GM06990 (cell line): Measurements from ENCODE around the gene TMEM202.
"Not testable (repeated sequence)": the region's sequence is repeated elsewhere in the genome, so short reads cannot be mapped to it uniquely, and the experiment has no call there.

Experiments used
- DNase-seq: peaks from one replicate; pipeline ENCODE4 v3.0.0-alpha.2; 2011; ENCODE audit not compliant: insufficient read length; ENCODE audit errors: extremely low read depth
- H3K27me3 ChIP-seq: replicated peaks from 2 replicates; pipeline ENCODE4 v1.6.0; 2011; ENCODE audit warnings: low read length; ENCODE audit not compliant: control insufficient read depth, insufficient read depth
- H3K36me3 ChIP-seq: 2 replicates; pipeline ENCODE4 v1.5.1; 2011; ENCODE audit warnings: low read length; ENCODE audit not compliant: control insufficient read depth, insufficient read depth
- H3K4me3 ChIP-seq: replicated peaks from 2 replicates; pipeline ENCODE4 v1.5.1; 2011; ENCODE audit warnings: low read depth, mild to moderate bottlenecking, control low read depth, low read length
- CTCF ChIP-seq: IDR thresholded peaks from 2 replicates; pipeline ENCODE4 v1.5.1; 2011; ENCODE audit warnings: low read length, control low read depth, mild to moderate bottlenecking, inconsistent platforms; ENCODE audit not compliant: insufficient read depth, poor library complexity, severe bottlenecking

Gene TMEM202

GRCh38 chr15:72406936-72407335 is 8.8 kb downstream of the TMEM202 start:
- no peak for DNase-seq
- no peaks in the 10 kb centered on the region for H3K27me3 ChIP-seq
- H3K36me3 ChIP-seq: no peaks in the 10 kb centered on the region
- H3K4me3 ChIP-seq: no peak overlapping the region
- no peak for TF ChIP-seq CTCF

- no peaks in the 10 kb centered on the region for H3K27me3 ChIP-seq
- no peak for DNase-seq
- TF ChIP-seq CTCF: no peak
Measured at GRCh38 chr15:72411111-72411510, 13.0 kb downstream of the TMEM202 start.

GRCh38 chr15:72411544-72411943 is 13.4 kb downstream of the TMEM202 start:
- TF ChIP-seq CTCF: no peak
- no peak overlapping the region for H3K4me3 ChIP-seq
- DNase-seq: no peak
- no peaks in the 10 kb centered on the region for H3K27me3 ChIP-seq
- H3K36me3 ChIP-seq: no peaks in the 10 kb centered on the region

More at GRCh38 chr15:72411111-72411510, 13.0 kb downstream of the TMEM202 start:
- H3K4me3 ChIP-seq: no peak overlapping the region
- H3K36me3 ChIP-seq: no peaks in the 10 kb centered on the region

- not testable (repeated sequence) for H3K27me3 ChIP-seq, H3K36me3 ChIP-seq, DNase-seq, H3K4me3 ChIP-seq
Measured at GRCh38 chr15:72413337-72413736, 15.2 kb downstream of the TMEM202 start.

GRCh38 chr15:72415304-72415703 is 17.2 kb downstream of the TMEM202 start:
- DNase-seq: no peak
- TF ChIP-seq CTCF: no peak
- no peaks in the 10 kb centered on the region for H3K36me3 ChIP-seq
- H3K27me3 ChIP-seq: no peaks in the 10 kb centered on the region
- no peak overlapping the region for H3K4me3 ChIP-seq

GRCh38 chr15:72419768-72420167 is 21.7 kb downstream of the TMEM202 start:
- not testable (repeated sequence) for DNase-seq, H3K4me3 ChIP-seq, H3K36me3 ChIP-seq, H3K27me3 ChIP-seq

GRCh38 chr15:72420576-72420975 is 22.5 kb downstream of the TMEM202 start:
- Histone ChIP-seq H3K4me3 (no peak overlapping the region), H3K27me3 (no peaks in the 10 kb centered on the region), H3K36me3 (no peaks in the 10 kb centered on the region)
- TF ChIP-seq CTCF: no peak
- DNase-seq: no peak
